Loucy (cell line): ENCODE measurements around the gene CCDC81.

Source experiments
- H2AFZ ChIP-seq: fragments of 200-600 bp; sonication (generic); 2 replicates; pipeline ENCODE4 v1.6.0; 2016; ENCODE audit warnings: antibody characterized with exemption, mild to moderate bottlenecking, low read length, moderate library complexity
- H3F3A ChIP-seq: fragments of 200-600 bp; 2 replicates; pipeline ENCODE4 v1.6.0; 2016; ENCODE audit warnings: antibody characterized with exemption, low read depth, mild to moderate bottlenecking
- H3K27me3 ChIP-seq: fragments of 200-600 bp; sonication (generic); 2 replicates; pipeline ENCODE4 v1.6.1; 2014; ENCODE audit warnings: low read length, mild to moderate bottlenecking; ENCODE audit not compliant: insufficient read depth, poor library complexity, severe bottlenecking
- H3K36me3 ChIP-seq: fragments of 200-600 bp; sonication (generic); 2 replicates; pipeline ENCODE4 v1.6.1; 2016; ENCODE audit warnings: low read length; ENCODE audit not compliant: insufficient read depth
- H3K4me1 ChIP-seq: fragments of 200-600 bp; sonication (generic); 2 replicates; pipeline ENCODE4 v1.5.1; 2014; ENCODE audit warnings: low read length, mild to moderate bottlenecking; ENCODE audit not compliant: insufficient read depth, poor library complexity, severe bottlenecking
- H3K4me2 ChIP-seq: fragments of 200-600 bp; sonication (generic); 2 replicates; pipeline ENCODE4 v1.6.0; 2014; ENCODE audit warnings: antibody characterized with exemption, low read length, low read depth, mild to moderate bottlenecking; ENCODE audit not compliant: poor library complexity, severe bottlenecking
- H3K4me3 ChIP-seq: fragments of 200-600 bp; sonication (generic); 2 replicates; pipeline ENCODE4 v1.5.1; 2014; ENCODE audit warnings: low read length, mild to moderate bottlenecking, mixed read lengths; ENCODE audit not compliant: poor library complexity, severe bottlenecking
- H3K79me2 ChIP-seq: fragments of 200-600 bp; sonication (generic); 2 replicates; pipeline ENCODE4 v1.6.1; 2014; ENCODE audit warnings: low read length; ENCODE audit not compliant: insufficient read depth
- H3K9ac ChIP-seq: fragments of 200-600 bp; sonication (generic); 2 replicates; pipeline ENCODE4 v1.6.0; 2014; ENCODE audit warnings: mild to moderate bottlenecking, low read depth, low read length, moderate library complexity; ENCODE audit not compliant: poor library complexity, severe bottlenecking
- H3K9me2 ChIP-seq: fragments of 200-600 bp; sonication (generic); replicated peaks from 2 replicates; pipeline ENCODE4 v1.6.1; 2016; ENCODE audit warnings: low read depth, low read length, mixed read lengths
- H3K9me3 ChIP-seq: fragments of 200-600 bp; sonication (generic); 2 replicates; pipeline ENCODE4 v1.6.1; 2014; ENCODE audit warnings: mild to moderate bottlenecking, antibody characterized with exemption, low read length, low read depth; ENCODE audit not compliant: insufficient read depth
- H4K20me1 ChIP-seq: fragments of 200-600 bp; sonication (generic); 2 replicates; pipeline ENCODE4 v1.6.0; 2014; ENCODE audit warnings: antibody characterized with exemption, low read length, mild to moderate bottlenecking; ENCODE audit not compliant: insufficient read depth, poor library complexity, severe bottlenecking
- EZH2phosphoT487 ChIP-seq: fragments of 200-600 bp; IDR thresholded peaks from 2 replicates; pipeline ENCODE4 v1.6.1; 2018; ENCODE audit warnings: antibody characterized with exemption, mild to moderate bottlenecking, moderate library complexity, borderline replicate concordance
- TF ChIP-seq, protein P1 (sequence below): fragments of 200-600 bp; sonication (generic); conservative IDR thresholded peaks from 2 replicates; pipeline ENCODE4 v1.5.1; 2014; ENCODE audit warnings: mild to moderate bottlenecking, antibody characterized with exemption, low read length

CCDC81 gene

DNA sequence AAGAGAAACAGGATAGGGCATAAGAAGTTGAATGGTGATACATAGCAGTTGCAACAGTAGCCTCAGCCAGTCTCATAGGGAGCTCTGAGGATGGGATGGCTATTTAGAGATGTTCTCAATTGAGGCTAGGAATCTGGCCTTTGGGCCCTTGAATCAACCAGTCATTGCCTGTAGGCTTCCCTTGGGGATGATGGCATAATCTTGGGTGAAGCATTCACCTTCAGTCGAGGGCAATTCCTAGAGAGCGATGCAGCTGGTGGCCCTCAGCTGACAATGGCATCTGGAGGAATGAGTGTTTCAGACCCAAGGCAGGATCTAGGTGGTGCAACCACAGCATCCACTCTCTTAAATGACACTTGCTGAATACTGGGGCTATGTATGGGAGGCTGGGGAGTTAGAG, 61.0 kb downstream of the CCDC81 start:
- Histone ChIP-seq H3K9ac (no peak overlapping the region), H3K79me2 (no peaks in the 10 kb centered on the region), H3K36me3 (no peaks in the 10 kb centered on the region), H3K4me1 (peaks cover 9% of the 10 kb centered on the region), H3F3A (no peaks in the 10 kb centered on the region), H3K27me3 (no peaks in the 10 kb centered on the region), H3K4me2 (no peak overlapping the region), H3K4me3 (no peak overlapping the region), H4K20me1 (no peaks in the 10 kb centered on the region), H3K9me3 (no peaks in the 10 kb centered on the region), H2AFZ (no peak overlapping the region), H3K9me2 (no peaks in the 10 kb centered on the region)
- TF ChIP-seq EZH2phosphoT487: no peak
- TF ChIP-seq, protein P1, sequence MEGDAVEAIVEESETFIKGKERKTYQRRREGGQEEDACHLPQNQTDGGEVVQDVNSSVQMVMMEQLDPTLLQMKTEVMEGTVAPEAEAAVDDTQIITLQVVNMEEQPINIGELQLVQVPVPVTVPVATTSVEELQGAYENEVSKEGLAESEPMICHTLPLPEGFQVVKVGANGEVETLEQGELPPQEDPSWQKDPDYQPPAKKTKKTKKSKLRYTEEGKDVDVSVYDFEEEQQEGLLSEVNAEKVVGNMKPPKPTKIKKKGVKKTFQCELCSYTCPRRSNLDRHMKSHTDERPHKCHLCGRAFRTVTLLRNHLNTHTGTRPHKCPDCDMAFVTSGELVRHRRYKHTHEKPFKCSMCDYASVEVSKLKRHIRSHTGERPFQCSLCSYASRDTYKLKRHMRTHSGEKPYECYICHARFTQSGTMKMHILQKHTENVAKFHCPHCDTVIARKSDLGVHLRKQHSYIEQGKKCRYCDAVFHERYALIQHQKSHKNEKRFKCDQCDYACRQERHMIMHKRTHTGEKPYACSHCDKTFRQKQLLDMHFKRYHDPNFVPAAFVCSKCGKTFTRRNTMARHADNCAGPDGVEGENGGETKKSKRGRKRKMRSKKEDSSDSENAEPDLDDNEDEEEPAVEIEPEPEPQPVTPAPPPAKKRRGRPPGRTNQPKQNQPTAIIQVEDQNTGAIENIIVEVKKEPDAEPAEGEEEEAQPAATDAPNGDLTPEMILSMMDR: no peak

DNA sequence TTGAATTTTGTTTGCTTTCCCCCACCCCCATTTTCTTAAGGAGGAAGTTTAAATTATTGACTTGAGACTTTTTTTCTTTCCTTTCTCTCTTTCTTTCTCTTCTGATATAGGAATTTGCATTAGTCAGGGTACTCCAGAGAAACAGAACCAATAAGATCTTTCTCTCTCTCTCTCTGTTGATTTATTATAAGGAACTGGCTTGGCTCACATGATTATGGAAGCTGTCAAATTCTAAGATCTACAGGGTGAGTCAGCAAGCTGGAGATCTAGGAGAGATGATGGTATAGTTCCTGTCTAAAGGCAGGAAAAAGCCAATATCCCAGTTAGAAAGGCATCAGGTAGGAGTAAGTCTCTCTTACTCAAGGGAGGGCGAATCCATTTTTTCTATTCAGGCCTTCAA, 64.0 kb downstream of the CCDC81 start:
- Histone ChIP-seq H2AFZ (no peak overlapping the region), H3K9me3 (no peaks in the 10 kb centered on the region)

DNA sequence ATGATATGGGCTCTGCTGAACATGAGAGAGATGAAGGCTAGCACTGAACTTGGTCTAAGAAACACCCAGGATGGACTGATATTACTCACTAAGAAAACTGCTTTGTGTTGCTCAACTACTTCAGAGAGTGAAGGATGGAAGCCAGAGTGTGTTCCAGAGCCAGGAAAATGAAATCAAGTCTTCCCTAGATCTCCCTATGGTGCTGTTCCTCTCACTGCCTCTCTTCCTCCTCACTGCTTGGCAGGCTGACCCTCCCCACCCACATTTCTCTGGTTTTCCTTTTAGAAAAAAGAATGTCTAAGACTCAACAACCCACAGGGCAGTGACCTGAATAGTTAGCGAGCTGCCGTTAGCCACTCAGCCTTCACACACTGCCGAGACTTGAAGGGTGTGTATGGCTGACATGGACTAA, 65.6 kb downstream of the CCDC81 start:
- Histone ChIP-seq H2AFZ (no peak overlapping the region), H3K79me2 (no peaks in the 10 kb centered on the region), H3K9me2 (no peaks in the 10 kb centered on the region), H3F3A (no peaks in the 10 kb centered on the region), H3K36me3 (no peaks in the 10 kb centered on the region), H3K4me2 (no peak overlapping the region), H3K9me3 (no peaks in the 10 kb centered on the region), H3K9ac (no peak overlapping the region), H3K4me1 (no peaks in the 10 kb centered on the region), H3K27me3 (no peaks in the 10 kb centered on the region), H4K20me1 (no peaks in the 10 kb centered on the region), H3K4me3 (no peak overlapping the region)
- TF ChIP-seq, protein P1: no peak
- TF ChIP-seq EZH2phosphoT487: no peak

More for the DNA sequence above, 64.0 kb downstream of the CCDC81 start:
- H3K4me1 ChIP-seq: no peaks in the 10 kb centered on the region
- no peaks in the 10 kb centered on the region for H3K79me2 ChIP-seq
- TF ChIP-seq, protein P1: no peak
- TF ChIP-seq EZH2phosphoT487: no peak
- H3K27me3 ChIP-seq: no peaks in the 10 kb centered on the region
- no peaks in the 10 kb centered on the region for H4K20me1 ChIP-seq
- no peak overlapping the region for H3K4me3 ChIP-seq
- no peak overlapping the region for H3K9ac ChIP-seq
- no peak overlapping the region for H3K4me2 ChIP-seq
- H3K36me3 ChIP-seq: no peaks in the 10 kb centered on the region
- no peaks in the 10 kb centered on the region for H3F3A ChIP-seq
- H3K9me2 ChIP-seq: no peaks in the 10 kb centered on the region
